Cardiac septum (tissue), 1 donor: ENCODE results near the gene RIMS4. TPM values are rescaled to one million over a fixed set of nuclear protein-coding genes. Genes with fewer than 3 reads are reported as not detected.

ENCODE experiments used
- DNase-seq: peaks from one replicate; pipeline ENCODE4 v3.0.0-alpha.2; 2020; ENCODE audit warnings: low spot score
- intact Hi-C: fragments of 100-400 bp; cut with DNase I; formaldehyde crosslinking; loops from one replicate; pipeline ENCODE4 v1.14.0; 2022
- long read RNA-seq: library from polyadenylated mRNA; unstranded; transcript quantifications from one replicate; pipeline ENCODE4 v2.0.0, GENCODE V29; 2021
- total RNA-seq: library from RNA; stranded (reverse); fragmentation: NEBNext Ultra II Directional; extraction: Animal tissue kit (Norgen Biotek cat#: 25700); gene quantifications from one replicate; pipeline ENCODE4 v1.2.1, GENCODE V29; 2021
- donor health status: DM: no; HTN: no; CAD: no.

RIMS4 gene
- 0.27 TPM for total RNA-seq
- long read RNA-seq, partial matches to known transcripts = 0 of 1 reads
- long read RNA-seq, other reads (novel, unspliced or antisense) = 1 of 1 reads

GRCh38 chr20:44810391-44811149 is at the start of gene RIMS4:
Gene RIMS4, minus strand, starts transcription at chr20:44810546. Its CDS starts 275 bp downstream, at chr20:44810271.
- intact Hi-C loops = no loop called here

GRCh38 chr20:44858606-44859360 is 48.4 kb upstream of the RIMS4 start:
- intact Hi-C loops = no loop called here
- no peak for DNase-seq

More at GRCh38 chr20:44810391-44811149, at the start of gene RIMS4:
- no peak for DNase-seq

GRCh38 chr20:44856856-44857448 is 46.6 kb upstream of the RIMS4 start:
- intact Hi-C loops = no loop called here
- no peak for DNase-seq

GRCh38 chr20:44856442-44856841 is 46.1 kb upstream of the RIMS4 start:
- intact Hi-C loops = no loop called here
- no peak for DNase-seq

- DNase-seq = no peak
- intact Hi-C loops = no loop called here
Observed at GRCh38 chr20:44851545-44851944, 41.2 kb upstream of the RIMS4 start.

- DNase-seq = no peak
- intact Hi-C loops = no loop called here
Observed at GRCh38 chr20:44850837-44851236, 40.5 kb upstream of the RIMS4 start.

- no peak for DNase-seq
- intact Hi-C loops = no loop called here
Observed at GRCh38 chr20:44850272-44850671, 39.9 kb upstream of the RIMS4 start.

GRCh38 chr20:44849703-44850102 is 39.4 kb upstream of the RIMS4 start:
- DNase-seq = no peak
- intact Hi-C loops = no loop called here

- no peak for DNase-seq
- intact Hi-C loops = no loop called here
Observed at GRCh38 chr20:44848254-44849015, 38.1 kb upstream of the RIMS4 start.

- DNase-seq = no peak
- intact Hi-C loops = no loop called here
Observed at GRCh38 chr20:44843876-44844275, 33.5 kb upstream of the RIMS4 start.

- intact Hi-C loops = no loop called here
- DNase-seq = no peak
Observed at GRCh38 chr20:44841955-44842354, 31.6 kb upstream of the RIMS4 start.

GRCh38 chr20:44840826-44841225 is 30.5 kb upstream of the RIMS4 start:
- intact Hi-C loops = no loop called here
- no peak for DNase-seq

GRCh38 chr20:44839481-44839880 is 29.1 kb upstream of the RIMS4 start:
- intact Hi-C loops = no loop called here
- DNase-seq = no peak

GRCh38 chr20:44838521-44838920 is 28.2 kb upstream of the RIMS4 start:
- intact Hi-C loops = no loop called here
- no peak for DNase-seq

- DNase-seq = no peak
- intact Hi-C loops = no loop called here
Observed at GRCh38 chr20:44837946-44838345, 27.6 kb upstream of the RIMS4 start.

GRCh38 chr20:44836601-44837120 is 26.3 kb upstream of the RIMS4 start:
- DNase-seq = no peak
- intact Hi-C loops = no loop called here

GRCh38 chr20:44835661-44836221 is 25.4 kb upstream of the RIMS4 start:
- intact Hi-C loops = no loop called here
- DNase-seq = no peak

GRCh38 chr20:44835116-44835515 is 24.8 kb upstream of the RIMS4 start:
- DNase-seq = no peak
- intact Hi-C loops = no loop called here

GRCh38 chr20:44834693-44835092 is 24.3 kb upstream of the RIMS4 start:
- intact Hi-C loops = no loop called here
- DNase-seq = no peak
